Calu3 (cell line): ENCODE measurements around the gene H1-8. TPM values are rescaled to one million over a fixed set of nuclear protein-coding genes. Genes with fewer than 3 reads are reported as not detected.

Experiments
- BruUV-seq: library from RNA; stranded (reverse); fragments of 400-500 nt; replicated peaks from 2 replicates; lab custom pipeline; 2021; lab: Mats Ljungman, UMichigan
- CTCF ChIA-PET: fragments of 300-600 bp; sonication (Branson Sonifier 250); formaldehyde crosslinking; loops from one replicate; lab custom pipeline; 2022; ENCODE audit warnings: antibody characterized with exemption; lab: Charles Lee
- DNase-seq: peaks from one replicate; pipeline ENCODE4 v3.0.0; 2022
- H3K27ac Mint-ChIP-seq: one replicate; pipeline ENCODE4 v1.8.0; 2022; ENCODE audit warnings: mixed read lengths; ENCODE audit not compliant: unreplicated experiment
- H3K27me3 Mint-ChIP-seq: one replicate; pipeline ENCODE4 v1.8.0; 2022; ENCODE audit warnings: mixed read lengths; ENCODE audit not compliant: unreplicated experiment
- H3K36me3 Mint-ChIP-seq: one replicate; pipeline ENCODE4 v1.8.0; 2022; ENCODE audit warnings: mild to moderate bottlenecking, moderate library complexity, mixed read lengths; ENCODE audit not compliant: insufficient read depth, unreplicated experiment
- H3K4me1 Mint-ChIP-seq: one replicate; pipeline ENCODE4 v1.8.0; 2022; ENCODE audit warnings: mild to moderate bottlenecking, low read depth, mixed read lengths; ENCODE audit not compliant: unreplicated experiment
- H3K4me3 Mint-ChIP-seq: one replicate; pipeline ENCODE4 v1.8.0; 2022; ENCODE audit warnings: mild to moderate bottlenecking, low read depth, moderate library complexity, mixed read lengths; ENCODE audit not compliant: unreplicated experiment
- H3K9me3 Mint-ChIP-seq: one replicate; pipeline ENCODE4 v1.8.0; 2022; ENCODE audit warnings: low read depth, mixed read lengths; ENCODE audit not compliant: unreplicated experiment
- intact Hi-C: fragments of 100-400 bp; cut with micrococcal nuclease; formaldehyde crosslinking; loops from one replicate; pipeline ENCODE4 v1.10.0; 2022; ENCODE audit not compliant: unreplicated experiment
- total RNA-seq: library from RNA; stranded (reverse); gene quantifications from 2 replicates; pipeline ENCODE4 v1.2.3, GENCODE V29; 2022
- TF ChIP-seq, protein P1 (sequence below): fragments of 200-600 bp; IDR thresholded peaks from one replicate; pipeline ENCODE4 v1.8.0; 2022; ENCODE audit warnings: antibody characterized with exemption; ENCODE audit not compliant: unreplicated experiment

The H1-8 gene
- total RNA-seq, 1 experiment from 2014 or later, result not detected

DNA sequence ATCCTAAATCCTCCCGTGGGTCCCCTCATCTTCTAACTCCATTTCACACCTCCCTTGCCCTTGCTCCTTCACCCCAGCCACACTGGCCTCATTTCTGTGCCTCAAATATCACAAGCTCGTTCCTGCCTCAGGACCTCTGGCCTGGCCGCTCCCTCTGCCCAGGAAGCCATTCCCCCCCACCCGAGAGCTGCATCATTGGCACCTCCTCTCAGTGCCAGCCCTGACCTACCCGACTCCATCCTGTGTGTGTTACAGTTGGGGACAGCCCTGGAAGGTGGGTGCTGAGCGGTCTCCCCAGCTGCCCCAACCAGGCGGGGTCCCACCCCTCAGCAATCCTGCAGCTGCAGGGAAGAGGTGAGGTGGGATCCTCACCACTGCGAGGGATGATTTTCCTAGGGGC, 49.0 kb downstream of the H1-8 start:
- H3K27ac Mint-ChIP-seq, result no peak overlapping the region
- no peak overlapping the region for H3K4me3 Mint-ChIP-seq
- TF ChIP-seq, protein P1, sequence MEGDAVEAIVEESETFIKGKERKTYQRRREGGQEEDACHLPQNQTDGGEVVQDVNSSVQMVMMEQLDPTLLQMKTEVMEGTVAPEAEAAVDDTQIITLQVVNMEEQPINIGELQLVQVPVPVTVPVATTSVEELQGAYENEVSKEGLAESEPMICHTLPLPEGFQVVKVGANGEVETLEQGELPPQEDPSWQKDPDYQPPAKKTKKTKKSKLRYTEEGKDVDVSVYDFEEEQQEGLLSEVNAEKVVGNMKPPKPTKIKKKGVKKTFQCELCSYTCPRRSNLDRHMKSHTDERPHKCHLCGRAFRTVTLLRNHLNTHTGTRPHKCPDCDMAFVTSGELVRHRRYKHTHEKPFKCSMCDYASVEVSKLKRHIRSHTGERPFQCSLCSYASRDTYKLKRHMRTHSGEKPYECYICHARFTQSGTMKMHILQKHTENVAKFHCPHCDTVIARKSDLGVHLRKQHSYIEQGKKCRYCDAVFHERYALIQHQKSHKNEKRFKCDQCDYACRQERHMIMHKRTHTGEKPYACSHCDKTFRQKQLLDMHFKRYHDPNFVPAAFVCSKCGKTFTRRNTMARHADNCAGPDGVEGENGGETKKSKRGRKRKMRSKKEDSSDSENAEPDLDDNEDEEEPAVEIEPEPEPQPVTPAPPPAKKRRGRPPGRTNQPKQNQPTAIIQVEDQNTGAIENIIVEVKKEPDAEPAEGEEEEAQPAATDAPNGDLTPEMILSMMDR, result no peak
- no peaks in the 10 kb centered on the region for H3K36me3 Mint-ChIP-seq
- CTCF ChIA-PET, result interaction anchor here (1.2 kb wide), 1 partner anchor 10 kb away, joined by 3 read pairs; no protein-coding TSS in a partner anchor
- H3K4me1 Mint-ChIP-seq, result no peaks in the 10 kb centered on the region
- no peaks in the 10 kb centered on the region for H3K9me3 Mint-ChIP-seq
- no peaks in the 10 kb centered on the region for H3K27me3 Mint-ChIP-seq
- DNase-seq, result no peak
- intact Hi-C loops, result no loop called here
- BruUV-seq, result no TSS peak

DNA sequence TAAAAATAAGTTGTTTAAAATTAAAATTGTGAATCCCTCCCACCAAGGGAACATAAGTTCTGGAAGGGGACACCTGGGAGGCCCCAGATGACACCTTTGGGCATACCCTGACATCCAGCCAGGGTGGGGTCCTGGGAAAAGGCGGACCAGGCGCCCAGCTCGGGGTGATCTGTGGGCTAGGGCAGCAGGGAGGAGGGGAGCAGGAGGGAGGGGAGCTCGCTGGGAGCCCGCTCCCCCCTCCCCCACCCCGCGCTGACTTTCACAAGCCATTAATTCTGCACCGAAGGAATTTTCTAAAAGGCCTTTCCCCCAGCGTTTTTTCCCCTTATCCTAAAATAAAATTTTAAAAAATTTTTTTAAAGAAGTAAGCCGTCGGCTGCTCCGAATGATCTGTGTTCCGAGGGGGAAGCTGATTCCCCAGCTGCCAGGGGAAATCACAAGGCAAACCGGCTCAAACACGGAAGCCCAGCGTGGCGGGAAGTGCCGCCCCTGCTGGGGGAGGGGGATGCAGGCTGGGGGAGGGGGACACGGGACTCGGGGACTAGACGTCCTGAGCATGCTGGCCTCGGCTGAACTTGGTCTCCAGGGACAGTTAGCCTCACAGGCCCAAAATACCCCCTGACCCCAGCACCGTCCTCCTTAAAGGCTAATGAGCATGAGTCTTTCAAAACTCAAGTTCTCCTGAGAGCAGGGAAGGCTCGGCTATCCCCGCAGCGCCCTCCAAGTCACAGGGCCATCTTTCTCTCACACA, 49.6 kb downstream of the H1-8 start:
- CTCF ChIA-PET, result interaction anchor here (1.2 kb wide), 1 partner anchor 10 kb away, joined by 3 read pairs; no protein-coding TSS in a partner anchor
- no TSS peak for BruUV-seq
- Mint-ChIP-seq H3K9me3 (no peaks in the 10 kb centered on the region), H3K27ac (no peak overlapping the region), H3K4me3 (no peak overlapping the region), H3K27me3 (peaks cover 1% of the 10 kb centered on the region), H3K4me1 (no peaks in the 10 kb centered on the region), H3K36me3 (no peaks in the 10 kb centered on the region)
- DNase-seq, result no peak
- TF ChIP-seq, protein P1, result no peak
- intact Hi-C loops, result no loop called here

DNA sequence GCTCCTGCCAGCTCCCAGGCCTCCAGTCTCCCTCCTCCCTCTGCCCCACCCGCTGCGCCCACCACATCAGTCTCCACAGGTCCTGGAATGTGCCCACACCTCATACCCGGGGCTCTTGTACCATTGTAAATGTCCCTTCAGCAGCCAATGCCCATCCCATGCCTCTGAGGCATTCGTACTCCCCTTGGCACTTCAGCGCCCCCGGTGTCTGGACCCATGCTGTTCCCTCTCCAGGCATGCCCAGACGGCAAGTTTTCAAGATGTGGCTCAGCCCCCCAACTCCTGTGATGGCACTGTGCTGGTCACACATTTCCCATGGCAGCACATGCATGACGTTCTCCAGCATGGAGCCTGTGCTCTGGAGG, 50.2 kb downstream of the H1-8 start:
- DNase-seq, result no peak
- Mint-ChIP-seq H3K4me1 (no peaks in the 10 kb centered on the region), H3K36me3 (peaks cover 3% of the 10 kb centered on the region), H3K27me3 (peaks cover 8% of the 10 kb centered on the region), H3K4me3 (no peak overlapping the region), H3K9me3 (no peaks in the 10 kb centered on the region), H3K27ac (no peak overlapping the region)
- TF ChIP-seq, protein P1, result no peak
- BruUV-seq, result no TSS peak
- intact Hi-C loops, result no loop called here
- CTCF ChIA-PET, result no interaction called here

DNA sequence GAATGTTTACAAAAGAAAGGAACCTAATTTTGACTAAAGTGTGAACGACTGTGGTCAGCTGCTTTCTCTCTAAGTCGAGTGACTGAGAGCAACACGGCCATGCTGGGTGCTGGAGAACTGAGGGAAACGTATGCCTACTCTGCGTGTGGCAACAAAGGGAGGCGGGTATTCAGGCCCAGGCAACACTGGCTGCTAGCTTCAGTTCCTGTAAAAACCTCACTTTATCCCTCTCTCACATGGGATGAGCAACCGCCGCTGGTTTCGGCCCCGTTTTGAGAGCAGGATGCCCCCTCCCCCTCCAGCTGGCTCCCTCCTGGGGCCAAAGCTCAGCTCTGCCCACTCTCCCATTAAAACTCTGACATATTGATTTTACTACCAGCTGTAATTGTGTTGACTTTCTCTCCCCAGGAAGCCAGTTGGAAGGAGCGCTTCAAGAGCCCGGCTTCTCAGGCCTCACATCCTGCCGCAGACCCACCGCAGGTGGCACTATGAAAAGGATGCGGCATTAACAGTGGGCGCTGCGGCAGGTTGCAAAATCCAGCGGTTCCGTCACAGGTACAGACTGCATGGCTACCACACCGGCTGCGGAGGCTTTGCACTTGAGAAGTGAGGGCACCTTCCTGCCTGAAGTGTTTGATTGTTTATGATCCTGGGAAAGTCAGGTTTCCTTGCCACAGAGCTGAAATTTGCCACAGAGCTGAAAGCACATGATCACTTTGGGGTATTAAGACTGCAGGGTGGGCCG, 50.8 kb downstream of the H1-8 start:
- CTCF ChIA-PET, result interaction anchor here (0.6 kb wide), 1 partner anchor 101 kb away, joined by 3 read pairs; no protein-coding TSS in a partner anchor
- Mint-ChIP-seq H3K4me1 (no peaks in the 10 kb centered on the region), H3K9me3 (no peaks in the 10 kb centered on the region), H3K27ac (no peak overlapping the region), H3K36me3 (peaks cover 4% of the 10 kb centered on the region), H3K27me3 (peaks cover 12% of the 10 kb centered on the region), H3K4me3 (no peak overlapping the region)
- no TSS peak for BruUV-seq
- TF ChIP-seq, protein P1, result no peak
- intact Hi-C loops, result no loop called here
- no peak for DNase-seq
